ENCODE results near the gene MAPK8. TPM values are rescaled to one million over a fixed set of nuclear protein-coding genes. Genes with fewer than 3 reads are reported as not detected.

The MAPK8 gene
- total and polyA plus RNA-seq, 9 of the 15 experiments (the other 6 are each of a cell fraction or from before 2014, with no cell fraction given) = 6.4 to 159 (median 71.0) TPM

DNA sequence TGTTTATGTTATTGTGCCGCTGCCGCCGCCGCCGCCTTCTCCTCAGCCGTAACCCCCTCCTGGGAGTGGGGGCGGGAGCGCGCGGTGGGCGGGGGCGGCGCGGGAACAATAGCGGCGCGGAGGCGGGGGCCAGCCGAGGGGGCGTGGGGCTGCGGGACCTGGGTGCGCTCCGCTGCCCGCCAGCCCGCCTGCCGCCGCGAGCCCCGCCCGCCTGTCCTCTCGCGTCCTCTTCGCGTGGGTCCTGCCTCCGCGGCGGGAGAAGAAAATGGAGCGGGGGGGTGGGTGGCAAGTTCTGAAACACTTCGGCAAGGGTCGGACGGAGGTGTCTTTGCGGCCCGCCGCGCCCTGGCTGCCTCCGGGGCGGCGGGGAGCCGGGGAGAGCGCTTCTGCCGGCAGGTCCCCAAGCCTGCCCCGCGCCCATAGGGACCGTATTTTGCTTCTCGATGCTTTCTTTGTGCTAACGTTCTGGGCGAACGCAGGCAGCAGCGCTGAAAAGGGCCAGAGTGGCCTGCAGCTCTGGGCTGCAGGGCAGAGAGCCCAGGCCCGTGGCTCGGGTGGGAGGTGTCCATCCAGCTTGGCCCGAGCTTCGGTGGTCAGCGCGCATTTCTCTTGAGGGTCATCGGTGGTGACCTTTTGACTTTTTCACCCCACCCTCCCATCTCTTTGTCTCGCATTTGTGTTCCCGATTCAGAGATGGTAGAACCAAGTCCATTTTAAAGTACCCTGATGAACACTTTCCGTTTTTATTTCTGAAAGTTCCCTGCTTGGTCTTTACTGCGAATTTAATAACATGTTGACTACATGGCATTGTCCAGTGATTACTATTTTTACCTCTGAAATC lies 613 bp downstream of the MAPK8 start (continued):
- TF ChIP-seq PHF21A (IDR thresholded peaks at IDR 0.05; ENCODE audit: borderline replicate concordance, low read depth) (no peak), TOE1 (IDR thresholded peaks at IDR 0.05; ENCODE audit: borderline replicate concordance) (no peak), TOE1 (CRISPR knock-in tag; IDR thresholded peaks at IDR 0.05; ENCODE audit: borderline replicate concordance, low read depth) (no peak), PHF20 (IDR thresholded peaks at IDR 0.05; ENCODE audit: partially characterized antibody) (peak; percentile 39), ATF7 (IDR thresholded peaks at IDR 0.05) (no peak)
- TF ChIP-seq, protein P1, sequence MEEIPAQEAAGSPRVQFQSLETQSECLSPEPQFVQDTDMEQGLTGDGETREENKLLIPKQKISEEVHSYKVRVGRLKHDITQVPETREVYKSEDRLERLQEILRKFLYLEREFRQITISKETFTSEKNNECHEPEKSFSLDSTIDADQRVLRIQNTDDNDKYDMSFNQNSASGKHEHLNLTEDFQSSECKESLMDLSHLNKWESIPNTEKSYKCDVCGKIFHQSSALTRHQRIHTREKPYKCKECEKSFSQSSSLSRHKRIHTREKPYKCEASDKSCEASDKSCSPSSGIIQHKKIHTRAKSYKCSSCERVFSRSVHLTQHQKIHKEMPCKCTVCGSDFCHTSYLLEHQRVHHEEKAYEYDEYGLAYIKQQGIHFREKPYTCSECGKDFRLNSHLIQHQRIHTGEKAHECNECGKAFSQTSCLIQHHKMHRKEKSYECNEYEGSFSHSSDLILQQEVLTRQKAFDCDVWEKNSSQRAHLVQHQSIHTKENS (CRISPR knock-in tag; IDR thresholded peaks at IDR 0.05) = no peak
- TF ChIP-seq, protein P2, sequence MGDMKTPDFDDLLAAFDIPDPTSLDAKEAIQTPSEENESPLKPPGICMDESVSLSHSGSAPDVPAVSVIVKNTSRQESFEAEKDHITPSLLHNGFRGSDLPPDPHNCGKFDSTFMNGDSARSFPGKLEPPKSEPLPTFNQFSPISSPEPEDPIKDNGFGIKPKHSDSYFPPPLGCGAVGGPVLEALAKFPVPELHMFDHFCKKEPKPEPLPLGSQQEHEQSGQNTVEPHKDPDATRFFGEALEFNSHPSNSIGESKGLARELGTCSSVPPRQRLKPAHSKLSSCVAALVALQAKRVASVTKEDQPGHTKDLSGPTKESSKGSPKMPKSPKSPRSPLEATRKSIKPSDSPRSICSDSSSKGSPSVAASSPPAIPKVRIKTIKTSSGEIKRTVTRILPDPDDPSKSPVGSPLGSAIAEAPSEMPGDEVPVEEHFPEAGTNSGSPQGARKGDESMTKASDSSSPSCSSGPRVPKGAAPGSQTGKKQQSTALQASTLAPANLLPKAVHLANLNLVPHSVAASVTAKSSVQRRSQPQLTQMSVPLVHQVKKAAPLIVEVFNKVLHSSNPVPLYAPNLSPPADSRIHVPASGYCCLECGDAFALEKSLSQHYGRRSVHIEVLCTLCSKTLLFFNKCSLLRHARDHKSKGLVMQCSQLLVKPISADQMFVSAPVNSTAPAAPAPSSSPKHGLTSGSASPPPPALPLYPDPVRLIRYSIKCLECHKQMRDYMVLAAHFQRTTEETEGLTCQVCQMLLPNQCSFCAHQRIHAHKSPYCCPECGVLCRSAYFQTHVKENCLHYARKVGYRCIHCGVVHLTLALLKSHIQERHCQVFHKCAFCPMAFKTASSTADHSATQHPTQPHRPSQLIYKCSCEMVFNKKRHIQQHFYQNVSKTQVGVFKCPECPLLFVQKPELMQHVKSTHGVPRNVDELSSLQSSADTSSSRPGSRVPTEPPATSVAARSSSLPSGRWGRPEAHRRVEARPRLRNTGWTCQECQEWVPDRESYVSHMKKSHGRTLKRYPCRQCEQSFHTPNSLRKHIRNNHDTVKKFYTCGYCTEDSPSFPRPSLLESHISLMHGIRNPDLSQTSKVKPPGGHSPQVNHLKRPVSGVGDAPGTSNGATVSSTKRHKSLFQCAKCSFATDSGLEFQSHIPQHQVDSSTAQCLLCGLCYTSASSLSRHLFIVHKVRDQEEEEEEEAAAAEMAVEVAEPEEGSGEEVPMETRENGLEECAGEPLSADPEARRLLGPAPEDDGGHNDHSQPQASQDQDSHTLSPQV (IDR thresholded peaks at IDR 0.05) = no peak
- TF ChIP-seq, protein P3, sequence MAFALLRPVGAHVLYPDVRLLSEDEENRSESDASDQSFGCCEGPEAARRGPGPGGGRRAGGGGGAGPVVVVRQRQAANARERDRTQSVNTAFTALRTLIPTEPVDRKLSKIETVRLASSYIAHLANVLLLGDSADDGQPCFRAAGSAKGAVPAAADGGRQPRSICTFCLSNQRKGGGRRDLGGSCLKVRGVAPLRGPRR (CRISPR knock-in tag; IDR thresholded peaks at IDR 0.05) = no peak
- TF ChIP-seq, protein P4, sequence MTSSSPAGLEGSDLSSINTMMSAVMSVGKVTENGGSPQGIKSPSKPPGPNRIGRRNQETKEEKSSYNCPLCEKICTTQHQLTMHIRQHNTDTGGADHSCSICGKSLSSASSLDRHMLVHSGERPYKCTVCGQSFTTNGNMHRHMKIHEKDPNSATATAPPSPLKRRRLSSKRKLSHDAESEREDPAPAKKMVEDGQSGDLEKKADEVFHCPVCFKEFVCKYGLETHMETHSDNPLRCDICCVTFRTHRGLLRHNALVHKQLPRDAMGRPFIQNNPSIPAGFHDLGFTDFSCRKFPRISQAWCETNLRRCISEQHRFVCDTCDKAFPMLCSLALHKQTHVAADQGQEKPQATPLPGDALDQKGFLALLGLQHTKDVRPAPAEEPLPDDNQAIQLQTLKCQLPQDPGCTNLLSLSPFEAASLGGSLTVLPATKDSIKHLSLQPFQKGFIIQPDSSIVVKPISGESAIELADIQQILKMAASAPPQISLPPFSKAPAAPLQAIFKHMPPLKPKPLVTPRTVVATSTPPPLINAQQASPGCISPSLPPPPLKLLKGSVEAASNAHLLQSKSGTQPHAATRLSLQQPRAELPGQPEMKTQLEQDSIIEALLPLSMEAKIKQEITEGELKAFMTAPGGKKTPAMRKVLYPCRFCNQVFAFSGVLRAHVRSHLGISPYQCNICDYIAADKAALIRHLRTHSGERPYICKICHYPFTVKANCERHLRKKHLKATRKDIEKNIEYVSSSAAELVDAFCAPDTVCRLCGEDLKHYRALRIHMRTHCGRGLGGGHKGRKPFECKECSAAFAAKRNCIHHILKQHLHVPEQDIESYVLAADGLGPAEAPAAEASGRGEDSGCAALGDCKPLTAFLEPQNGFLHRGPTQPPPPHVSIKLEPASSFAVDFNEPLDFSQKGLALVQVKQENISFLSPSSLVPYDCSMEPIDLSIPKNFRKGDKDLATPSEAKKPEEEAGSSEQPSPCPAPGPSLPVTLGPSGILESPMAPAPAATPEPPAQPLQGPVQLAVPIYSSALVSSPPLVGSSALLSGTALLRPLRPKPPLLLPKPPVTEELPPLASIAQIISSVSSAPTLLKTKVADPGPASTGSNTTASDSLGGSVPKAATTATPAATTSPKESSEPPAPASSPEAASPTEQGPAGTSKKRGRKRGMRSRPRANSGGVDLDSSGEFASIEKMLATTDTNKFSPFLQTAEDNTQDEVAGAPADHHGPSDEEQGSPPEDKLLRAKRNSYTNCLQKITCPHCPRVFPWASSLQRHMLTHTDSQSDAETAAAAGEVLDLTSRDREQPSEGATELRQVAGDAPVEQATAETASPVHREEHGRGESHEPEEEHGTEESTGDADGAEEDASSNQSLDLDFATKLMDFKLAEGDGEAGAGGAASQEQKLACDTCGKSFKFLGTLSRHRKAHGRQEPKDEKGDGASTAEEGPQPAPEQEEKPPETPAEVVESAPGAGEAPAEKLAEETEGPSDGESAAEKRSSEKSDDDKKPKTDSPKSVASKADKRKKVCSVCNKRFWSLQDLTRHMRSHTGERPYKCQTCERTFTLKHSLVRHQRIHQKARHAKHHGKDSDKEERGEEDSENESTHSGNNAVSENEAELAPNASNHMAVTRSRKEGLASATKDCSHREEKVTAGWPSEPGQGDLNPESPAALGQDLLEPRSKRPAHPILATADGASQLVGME (CRISPR knock-in tag; IDR thresholded peaks at IDR 0.05) = peak; percentile 36; the same call in 1 of the 2 replicates
- TF ChIP-seq, protein P5, sequence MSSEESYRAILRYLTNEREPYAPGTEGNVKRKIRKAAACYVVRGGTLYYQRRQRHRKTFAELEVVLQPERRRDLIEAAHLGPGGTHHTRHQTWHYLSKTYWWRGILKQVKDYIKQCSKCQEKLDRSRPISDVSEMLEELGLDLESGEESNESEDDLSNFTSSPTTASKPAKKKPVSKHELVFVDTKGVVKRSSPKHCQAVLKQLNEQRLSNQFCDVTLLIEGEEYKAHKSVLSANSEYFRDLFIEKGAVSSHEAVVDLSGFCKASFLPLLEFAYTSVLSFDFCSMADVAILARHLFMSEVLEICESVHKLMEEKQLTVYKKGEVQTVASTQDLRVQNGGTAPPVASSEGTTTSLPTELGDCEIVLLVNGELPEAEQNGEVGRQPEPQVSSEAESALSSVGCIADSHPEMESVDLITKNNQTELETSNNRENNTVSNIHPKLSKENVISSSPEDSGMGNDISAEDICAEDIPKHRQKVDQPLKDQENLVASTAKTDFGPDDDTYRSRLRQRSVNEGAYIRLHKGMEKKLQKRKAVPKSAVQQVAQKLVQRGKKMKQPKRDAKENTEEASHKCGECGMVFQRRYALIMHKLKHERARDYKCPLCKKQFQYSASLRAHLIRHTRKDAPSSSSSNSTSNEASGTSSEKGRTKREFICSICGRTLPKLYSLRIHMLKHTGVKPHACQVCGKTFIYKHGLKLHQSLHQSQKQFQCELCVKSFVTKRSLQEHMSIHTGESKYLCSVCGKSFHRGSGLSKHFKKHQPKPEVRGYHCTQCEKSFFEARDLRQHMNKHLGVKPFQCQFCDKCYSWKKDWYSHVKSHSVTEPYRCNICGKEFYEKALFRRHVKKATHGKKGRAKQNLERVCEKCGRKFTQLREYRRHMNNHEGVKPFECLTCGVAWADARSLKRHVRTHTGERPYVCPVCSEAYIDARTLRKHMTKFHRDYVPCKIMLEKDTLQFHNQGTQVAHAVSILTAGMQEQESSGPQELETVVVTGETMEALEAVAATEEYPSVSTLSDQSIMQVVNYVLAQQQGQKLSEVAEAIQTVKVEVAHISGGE (CRISPR knock-in tag; IDR thresholded peaks at IDR 0.05) = peak in 1 of 3 experiments; percentile 62; a peak in 1 of 6 replicates

All from K562 (cell line).